Keratinocyte (primary cell): Measurements from ENCODE around the gene GAPVD1.

Source experiments
- CTCF ChIP-seq, 3 experiments: IDR thresholded peaks in 1 of 3; conservative IDR thresholded peaks in 1 of 3; optimal IDR thresholded peaks in 1 of 3; 2 replicates in 2 of 3; 3 replicates in 1 of 3; pipeline versions ENCODE3 to v1.5.1; 2011; ENCODE audit warnings: low read length in 3 of 3, mild to moderate bottlenecking in 3 of 3, moderate library complexity in 2 of 3, control low read depth in 1 of 3, inconsistent platforms in 1 of 3; ENCODE audit not compliant: insufficient read depth in 2 of 3; ENCODE audit errors: extremely low read depth in 1 of 3
- EZH2 ChIP-seq: IDR thresholded peaks from one replicate; pipeline ENCODE4 v1.6.1; 2012; ENCODE audit warnings: inconsistent platforms, mild to moderate bottlenecking, low read length, moderate library complexity

GRCh38 chr9:125255781-125256391, 5.7 kb upstream of the GAPVD1 start:
- peak in 2 of 3 experiments; percentile 17 to 39 for TF ChIP-seq CTCF (optimal IDR thresholded peaks at IDR 0.05 in 1 of 3, IDR thresholded peaks at IDR 0.05 in 1 of 3, conservative IDR thresholded peaks at IDR 0.05 in 1 of 3; ENCODE audit: extremely low read depth in 1 of 3, insufficient read depth in 2 of 3, low read length in 3 of 3)
- TF ChIP-seq EZH2 = no peak
